ENCODE results near the gene POLD4. TPM values are rescaled to one million over a fixed set of nuclear protein-coding genes. Genes with fewer than 3 reads are reported as not detected.

Gene POLD4
- total and polyA plus RNA-seq, 2 of the 13 experiments (the other 11 are each of a cell fraction or from before 2014, with no cell fraction given), result 10.5 to 27.4 TPM

DNA sequence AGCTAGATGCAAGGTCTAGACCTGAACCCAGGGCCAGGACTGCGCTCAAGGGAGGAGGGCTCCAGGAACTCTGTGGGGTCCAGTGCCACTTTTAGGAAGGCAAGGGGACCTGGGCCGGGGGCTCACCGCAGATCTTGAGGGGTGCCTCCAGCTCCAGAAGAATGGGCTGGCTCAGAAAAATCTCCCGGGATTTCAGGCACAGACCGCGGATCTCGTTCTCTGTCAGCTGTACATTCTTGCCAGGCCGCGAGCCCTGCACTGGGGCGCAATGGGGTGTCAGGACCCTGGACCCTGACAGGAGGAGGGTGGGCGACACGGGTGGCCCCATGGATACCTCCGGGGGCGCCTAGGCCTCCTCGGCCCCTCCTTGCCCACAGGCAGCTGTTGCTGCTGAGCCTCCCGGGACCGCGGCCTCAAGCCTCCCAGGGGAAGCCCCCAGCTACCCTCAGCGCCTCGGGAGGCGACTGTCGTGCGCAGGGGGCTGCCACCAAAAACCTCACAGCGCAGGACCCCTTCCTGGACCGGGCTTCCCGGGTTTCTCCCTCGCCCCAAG lies 47.7 kb upstream of the POLD4 start:
- no peaks in the 10 kb centered on the region for H3K27me3 ChIP-seq (ENCODE audit: control insufficient read depth in 1 of 2, insufficient read depth in 2 of 2, low read length in 2 of 2)
- H2AFZ ChIP-seq (ENCODE audit: low read length), result no peak overlapping the region
- H3K9me3 ChIP-seq (ENCODE audit: low read length), result no peaks in the 10 kb centered on the region
- H3K4me2 ChIP-seq (ENCODE audit: low read depth, low read length), result peak overlapping the region; percentile 88
- H4K20me1 ChIP-seq (ENCODE audit: insufficient read depth, low read length), result peaks cover 3% of the 10 kb centered on the region; the same call in 1 of the 2 replicates
- H3K4me1 ChIP-seq (ENCODE audit: insufficient read depth, low read length), result peaks cover 53% of the 10 kb centered on the region
- H3K9ac ChIP-seq (ENCODE audit: insufficient read depth, low read depth, low read length), result peak overlapping the region; percentile 93
- no peak; the same call in 1 of the 3 replicates for ATAC-seq
- DNase-seq (ENCODE audit: low spot score), result no peak
- POLR2A ChIA-PET, result interaction anchor here (0.7 to 6.2 kb wide), 20 partner anchors 8 to 229 kb away, joined by 3 to 81 read pairs (median 7); partner anchors contain the start of genes AIP, ANKRD13D, CLCF1 and CORO1B
- H3K36me3 ChIP-seq (replicated peaks in 1 of 2; ENCODE audit: control insufficient read depth in 1 of 2, insufficient read depth in 2 of 2, low read length in 2 of 2), result peaks cover 16 to 21% of the 10 kb centered on the region in 2 experiments; a peak in 4 of 5 replicates
- WGBS (ENCODE audit: low lambda C conversion rate), result 0% methylated on average over 6 of the region's 27 CpGs
- TSS peak; percentile 55 for BruUV-seq (replicated peaks)
- H3K79me2 ChIP-seq (ENCODE audit: insufficient read depth, low read length), result peaks cover 14% of the 10 kb centered on the region
- CTCF ChIA-PET (ENCODE audit: low intra/inter-chr PET ratio, low total read pairs), result interaction anchor here (1.0 kb wide), 2 partner anchors 82 to 105 kb away, joined by 3 to 6 read pairs; partner anchors contain the start of genes AIP and PITPNM1
- H3K4me3 ChIP-seq (replicated peaks in 1 of 3; ENCODE audit: insufficient read depth in 1 of 3, low read depth in 2 of 3, low read length in 3 of 3), result peak overlapping the region; percentile 77 to 98 (median 94)
- in situ Hi-C loops (cut with HindIII; ENCODE audit: extremely low pct_ligation_motif_present, low pct_unique_long_range_greater_than_20kb), result loop anchor here (5.0 kb wide), 2 partner anchors 66 to 106 kb away; partner anchors contain the start of genes CDK2AP2, PITPNM1 and TMEM134
- intact Hi-C loops (cut with micrococcal nuclease; ENCODE audit: unreplicated experiment), result no loop called here
- H3K27ac ChIP-seq (ENCODE audit: extremely low read length, insufficient read depth, low read length), result peak overlapping the region; percentile 84
- no peak for FAIRE-seq
- TF ChIP-seq TAF1 (CRISPR knock-in tag; IDR thresholded peaks at IDR 0.05), result peak; percentile 6; the same call in 1 of the 2 replicates
- TF ChIP-seq, protein P1, sequence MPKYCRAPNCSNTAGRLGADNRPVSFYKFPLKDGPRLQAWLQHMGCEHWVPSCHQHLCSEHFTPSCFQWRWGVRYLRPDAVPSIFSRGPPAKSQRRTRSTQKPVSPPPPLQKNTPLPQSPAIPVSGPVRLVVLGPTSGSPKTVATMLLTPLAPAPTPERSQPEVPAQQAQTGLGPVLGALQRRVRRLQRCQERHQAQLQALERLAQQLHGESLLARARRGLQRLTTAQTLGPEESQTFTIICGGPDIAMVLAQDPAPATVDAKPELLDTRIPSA (CRISPR knock-in tag; IDR thresholded peaks at IDR 0.05; ENCODE audit: borderline replicate concordance), result no peak
- no peak for TF ChIP-seq ZNF34 (CRISPR knock-in tag; IDR thresholded peaks at IDR 0.05; ENCODE audit: borderline replicate concordance)
- TF ChIP-seq TARDBP (CRISPR knock-in tag; IDR thresholded peaks at IDR 0.05), result 0 out of 2 replicates have a peak, but pooled peaks have one; percentile 39
- TF ChIP-seq, protein P2, sequence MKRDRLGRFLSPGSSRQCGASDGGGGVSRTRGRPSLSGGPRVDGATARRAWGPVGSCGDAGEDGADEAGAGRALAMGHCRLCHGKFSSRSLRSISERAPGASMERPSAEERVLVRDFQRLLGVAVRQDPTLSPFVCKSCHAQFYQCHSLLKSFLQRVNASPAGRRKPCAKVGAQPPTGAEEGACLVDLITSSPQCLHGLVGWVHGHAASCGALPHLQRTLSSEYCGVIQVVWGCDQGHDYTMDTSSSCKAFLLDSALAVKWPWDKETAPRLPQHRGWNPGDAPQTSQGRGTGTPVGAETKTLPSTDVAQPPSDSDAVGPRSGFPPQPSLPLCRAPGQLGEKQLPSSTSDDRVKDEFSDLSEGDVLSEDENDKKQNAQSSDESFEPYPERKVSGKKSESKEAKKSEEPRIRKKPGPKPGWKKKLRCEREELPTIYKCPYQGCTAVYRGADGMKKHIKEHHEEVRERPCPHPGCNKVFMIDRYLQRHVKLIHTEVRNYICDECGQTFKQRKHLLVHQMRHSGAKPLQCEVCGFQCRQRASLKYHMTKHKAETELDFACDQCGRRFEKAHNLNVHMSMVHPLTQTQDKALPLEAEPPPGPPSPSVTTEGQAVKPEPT (CRISPR knock-in tag; IDR thresholded peaks at IDR 0.05; ENCODE audit: low read depth), result no peak
- TF ChIP-seq, protein P3, sequence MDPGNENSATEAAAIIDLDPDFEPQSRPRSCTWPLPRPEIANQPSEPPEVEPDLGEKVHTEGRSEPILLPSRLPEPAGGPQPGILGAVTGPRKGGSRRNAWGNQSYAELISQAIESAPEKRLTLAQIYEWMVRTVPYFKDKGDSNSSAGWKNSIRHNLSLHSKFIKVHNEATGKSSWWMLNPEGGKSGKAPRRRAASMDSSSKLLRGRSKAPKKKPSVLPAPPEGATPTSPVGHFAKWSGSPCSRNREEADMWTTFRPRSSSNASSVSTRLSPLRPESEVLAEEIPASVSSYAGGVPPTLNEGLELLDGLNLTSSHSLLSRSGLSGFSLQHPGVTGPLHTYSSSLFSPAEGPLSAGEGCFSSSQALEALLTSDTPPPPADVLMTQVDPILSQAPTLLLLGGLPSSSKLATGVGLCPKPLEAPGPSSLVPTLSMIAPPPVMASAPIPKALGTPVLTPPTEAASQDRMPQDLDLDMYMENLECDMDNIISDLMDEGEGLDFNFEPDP (CRISPR knock-in tag; conservative IDR thresholded peaks at IDR 0.05), result no peak
- TF ChIP-seq, protein P4, sequence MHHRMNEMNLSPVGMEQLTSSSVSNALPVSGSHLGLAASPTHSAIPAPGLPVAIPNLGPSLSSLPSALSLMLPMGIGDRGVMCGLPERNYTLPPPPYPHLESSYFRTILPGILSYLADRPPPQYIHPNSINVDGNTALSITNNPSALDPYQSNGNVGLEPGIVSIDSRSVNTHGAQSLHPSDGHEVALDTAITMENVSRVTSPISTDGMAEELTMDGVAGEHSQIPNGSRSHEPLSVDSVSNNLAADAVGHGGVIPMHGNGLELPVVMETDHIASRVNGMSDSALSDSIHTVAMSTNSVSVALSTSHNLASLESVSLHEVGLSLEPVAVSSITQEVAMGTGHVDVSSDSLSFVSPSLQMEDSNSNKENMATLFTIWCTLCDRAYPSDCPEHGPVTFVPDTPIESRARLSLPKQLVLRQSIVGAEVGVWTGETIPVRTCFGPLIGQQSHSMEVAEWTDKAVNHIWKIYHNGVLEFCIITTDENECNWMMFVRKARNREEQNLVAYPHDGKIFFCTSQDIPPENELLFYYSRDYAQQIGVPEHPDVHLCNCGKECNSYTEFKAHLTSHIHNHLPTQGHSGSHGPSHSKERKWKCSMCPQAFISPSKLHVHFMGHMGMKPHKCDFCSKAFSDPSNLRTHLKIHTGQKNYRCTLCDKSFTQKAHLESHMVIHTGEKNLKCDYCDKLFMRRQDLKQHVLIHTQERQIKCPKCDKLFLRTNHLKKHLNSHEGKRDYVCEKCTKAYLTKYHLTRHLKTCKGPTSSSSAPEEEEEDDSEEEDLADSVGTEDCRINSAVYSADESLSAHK (CRISPR knock-in tag; IDR thresholded peaks at IDR 0.05; ENCODE audit: borderline replicate concordance), result no peak
- TF ChIP-seq GABPA (IDR thresholded peaks at IDR 0.05; ENCODE audit: low read depth, low read length), result no peak
- no peak for TF ChIP-seq GABPA (CRISPR knock-in tag; IDR thresholded peaks at IDR 0.05; ENCODE audit: low read depth)
- TF ChIP-seq, protein P5, sequence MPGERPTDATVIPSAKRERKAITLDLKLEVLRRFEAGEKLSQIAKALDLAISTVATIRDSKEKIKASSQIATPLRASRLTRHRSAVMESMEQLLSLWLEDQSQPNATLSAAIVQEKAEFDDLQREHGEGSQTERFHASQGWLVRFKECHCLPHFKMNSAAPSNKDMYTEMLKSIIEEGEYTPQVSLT (CRISPR knock-in tag; IDR thresholded peaks at IDR 0.05; ENCODE audit: borderline replicate concordance, low read depth), result no peak
- peak; percentile 33; the same call in 1 of the 2 replicates for TF ChIP-seq CHD2 (IDR thresholded peaks at IDR 0.05; ENCODE audit: low read depth, low read length)
- TF ChIP-seq ZNF782 (CRISPR knock-in tag; IDR thresholded peaks at IDR 0.05; ENCODE audit: borderline replicate concordance), result 0 out of 2 replicates have a peak, but pooled peaks have one; percentile 39
- TF ChIP-seq, protein P6, sequence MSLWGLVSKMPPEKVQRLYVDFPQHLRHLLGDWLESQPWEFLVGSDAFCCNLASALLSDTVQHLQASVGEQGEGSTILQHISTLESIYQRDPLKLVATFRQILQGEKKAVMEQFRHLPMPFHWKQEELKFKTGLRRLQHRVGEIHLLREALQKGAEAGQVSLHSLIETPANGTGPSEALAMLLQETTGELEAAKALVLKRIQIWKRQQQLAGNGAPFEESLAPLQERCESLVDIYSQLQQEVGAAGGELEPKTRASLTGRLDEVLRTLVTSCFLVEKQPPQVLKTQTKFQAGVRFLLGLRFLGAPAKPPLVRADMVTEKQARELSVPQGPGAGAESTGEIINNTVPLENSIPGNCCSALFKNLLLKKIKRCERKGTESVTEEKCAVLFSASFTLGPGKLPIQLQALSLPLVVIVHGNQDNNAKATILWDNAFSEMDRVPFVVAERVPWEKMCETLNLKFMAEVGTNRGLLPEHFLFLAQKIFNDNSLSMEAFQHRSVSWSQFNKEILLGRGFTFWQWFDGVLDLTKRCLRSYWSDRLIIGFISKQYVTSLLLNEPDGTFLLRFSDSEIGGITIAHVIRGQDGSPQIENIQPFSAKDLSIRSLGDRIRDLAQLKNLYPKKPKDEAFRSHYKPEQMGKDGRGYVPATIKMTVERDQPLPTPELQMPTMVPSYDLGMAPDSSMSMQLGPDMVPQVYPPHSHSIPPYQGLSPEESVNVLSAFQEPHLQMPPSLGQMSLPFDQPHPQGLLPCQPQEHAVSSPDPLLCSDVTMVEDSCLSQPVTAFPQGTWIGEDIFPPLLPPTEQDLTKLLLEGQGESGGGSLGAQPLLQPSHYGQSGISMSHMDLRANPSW (CRISPR knock-in tag; IDR thresholded peaks at IDR 0.05; ENCODE audit: borderline replicate concordance), result no peak
